MM.1S (cell line): ENCODE results near the gene MAEA.

ENCODE experiments used
- DNase-seq: peaks from one replicate; pipeline ENCODE4 v3.0.0-alpha.2; 2015
- H2AFZ ChIP-seq: fragments of 300-600 bp; sonication (generic); 2 replicates; pipeline ENCODE4 v1.6.0; 2016; ENCODE audit warnings: antibody characterized with exemption, low read length
- H3F3A ChIP-seq: fragments of 300-600 bp; sonication (generic); 2 replicates; pipeline ENCODE4 v1.6.1; 2016; ENCODE audit warnings: mild to moderate bottlenecking, antibody characterized with exemption, low read length, moderate library complexity, mixed read lengths; ENCODE audit not compliant: insufficient read depth
- H3K27ac ChIP-seq: fragments of 300-600 bp; sonication (generic); 2 replicates; pipeline ENCODE4 v1.5.1; 2016; ENCODE audit warnings: mild to moderate bottlenecking, low read length
- H3K27me3 ChIP-seq: fragments of 300-600 bp; sonication (generic); replicated peaks from 2 replicates; pipeline ENCODE4 v1.6.0; 2016; ENCODE audit warnings: low read length; ENCODE audit not compliant: insufficient read depth
- H3K36me3 ChIP-seq: fragments of 300-600 bp; sonication (generic); replicated peaks from 2 replicates; pipeline ENCODE4 v1.6.1; 2016; ENCODE audit warnings: mild to moderate bottlenecking, low read length, mixed read lengths; ENCODE audit not compliant: insufficient read depth
- H3K4me1 ChIP-seq: fragments of 300-600 bp; sonication (generic); 2 replicates; pipeline ENCODE4 v1.6.1; 2016; ENCODE audit warnings: low read length, mixed read lengths
- H3K4me2 ChIP-seq: fragments of 300-600 bp; sonication (generic); 2 replicates; pipeline ENCODE4 v1.6.0; 2016; ENCODE audit warnings: low read depth, low read length
- H3K4me3 ChIP-seq: fragments of 300-600 bp; sonication (generic); 2 replicates; pipeline ENCODE4 v1.5.1; 2016; ENCODE audit warnings: low read length, mixed read lengths
- H3K79me2 ChIP-seq: fragments of 300-600 bp; sonication (generic); 2 replicates; pipeline ENCODE4 v1.6.1; 2016; ENCODE audit warnings: mixed run types, low read length, mixed read lengths
- H3K9ac ChIP-seq: fragments of 300-600 bp; sonication (generic); 2 replicates; pipeline ENCODE4 v1.6.1; 2016; ENCODE audit warnings: low read length, mixed read lengths
- H3K9me2 ChIP-seq: fragments of 300-600 bp; sonication (generic); replicated peaks from 2 replicates; pipeline ENCODE4 v1.6.1; 2016; ENCODE audit warnings: mild to moderate bottlenecking, low read length, mixed read lengths; ENCODE audit not compliant: insufficient read depth
- H3K9me3 ChIP-seq: fragments of 300-600 bp; sonication (generic); replicated peaks from 2 replicates; pipeline ENCODE4 v1.6.1; 2016; ENCODE audit warnings: mild to moderate bottlenecking, low read length, mixed read lengths; ENCODE audit not compliant: insufficient read depth
- H4K20me1 ChIP-seq: fragments of 300-600 bp; sonication (generic); 2 replicates; pipeline ENCODE4 v1.6.1; 2016; ENCODE audit warnings: mild to moderate bottlenecking, low read length, moderate library complexity, mixed read lengths; ENCODE audit not compliant: insufficient read depth
- CTCF ChIP-seq: fragments of 300-600 bp; sonication (generic); IDR thresholded peaks from 2 replicates; pipeline ENCODE4 v1.5.1; 2016; ENCODE audit warnings: antibody characterized with exemption, low read length, mixed read lengths
- EZH2 ChIP-seq: fragments of 300-600 bp; sonication (generic); optimal IDR thresholded peaks from 2 replicates; pipeline ENCODE3; 2017; ENCODE audit warnings: low read depth, mild to moderate bottlenecking, antibody characterized with exemption, low read length, mixed read lengths
- EZH2phosphoT487 ChIP-seq: fragments of 300-600 bp; sonication (generic); IDR thresholded peaks from 2 replicates; pipeline ENCODE4 v1.6.1; 2018; ENCODE audit warnings: antibody characterized with exemption, low read length

MAEA gene

GRCh38 chr4:1293531-1293941 is 3.8 kb downstream of the MAEA start:
- Histone ChIP-seq H3K36me3 (peaks cover 9% of the 10 kb centered on the region), H4K20me1 (no peaks in the 10 kb centered on the region; the same call in 1 of the 2 replicates), H3K9ac (no peak overlapping the region), H3K9me2 (no peaks in the 10 kb centered on the region), H3K27ac (no peak overlapping the region), H3K79me2 (peaks cover 81% of the 10 kb centered on the region), H3K4me1 (peaks cover 12% of the 10 kb centered on the region; the same call in 1 of the 2 replicates), H3K4me3 (no peak overlapping the region), H3K27me3 (no peaks in the 10 kb centered on the region), H3F3A (no peaks in the 10 kb centered on the region), H2AFZ (no peak overlapping the region), H3K4me2 (no peak overlapping the region), H3K9me3 (no peaks in the 10 kb centered on the region)
- TF ChIP-seq EZH2phosphoT487 (no peak), EZH2 (no peak), CTCF (no peak)
- DNase-seq, result no peak

- Histone ChIP-seq H3K79me2 (peaks cover 84% of the 10 kb centered on the region), H3K4me3 (no peak overlapping the region), H3F3A (no peaks in the 10 kb centered on the region), H3K9me2 (no peaks in the 10 kb centered on the region), H3K4me2 (no peak overlapping the region), H3K36me3 (peaks cover 9% of the 10 kb centered on the region), H3K27me3 (no peaks in the 10 kb centered on the region), H3K27ac (no peak overlapping the region), H3K9ac (no peak overlapping the region), H2AFZ (no peak overlapping the region), H3K9me3 (no peaks in the 10 kb centered on the region), H4K20me1 (no peaks in the 10 kb centered on the region; the same call in 1 of the 2 replicates), H3K4me1 (peaks cover 12% of the 10 kb centered on the region; the same call in 1 of the 2 replicates)
- DNase-seq, result no peak
- TF ChIP-seq EZH2phosphoT487 (no peak), EZH2 (no peak), CTCF (no peak)
These were observed 4.3 kb downstream of the MAEA start for GRCh38 chr4:1293991-1294390.

GRCh38 chr4:1294424-1294823 is 4.7 kb downstream of the MAEA start:
- no peak overlapping the region for H3K4me2 ChIP-seq
- no peaks in the 10 kb centered on the region for H3K27me3 ChIP-seq
- no peaks in the 10 kb centered on the region; the same call in 1 of the 2 replicates for H4K20me1 ChIP-seq
- no peaks in the 10 kb centered on the region for H3F3A ChIP-seq
- no peaks in the 10 kb centered on the region for H3K9me3 ChIP-seq
- peaks cover 9% of the 10 kb centered on the region for H3K36me3 ChIP-seq
- H3K9me2 ChIP-seq, result no peaks in the 10 kb centered on the region
- no peak overlapping the region for H2AFZ ChIP-seq
- TF ChIP-seq EZH2, result no peak
- TF ChIP-seq EZH2phosphoT487, result no peak
- H3K4me3 ChIP-seq, result no peak overlapping the region
- no peak overlapping the region for H3K9ac ChIP-seq
- no peak overlapping the region for H3K27ac ChIP-seq
- peaks cover 12% of the 10 kb centered on the region; the same call in 1 of the 2 replicates for H3K4me1 ChIP-seq
- peaks cover 89% of the 10 kb centered on the region for H3K79me2 ChIP-seq
- DNase-seq, result no peak

GRCh38 chr4:1294891-1295290 is 5.2 kb downstream of the MAEA start:
- no peaks in the 10 kb centered on the region; the same call in 1 of the 2 replicates for H4K20me1 ChIP-seq
- no peak overlapping the region for H3K4me3 ChIP-seq
- H3K9me2 ChIP-seq, result no peaks in the 10 kb centered on the region
- no peak for DNase-seq
- peaks cover 91% of the 10 kb centered on the region for H3K79me2 ChIP-seq
- H3K9me3 ChIP-seq, result no peaks in the 10 kb centered on the region
- TF ChIP-seq CTCF (no peak), EZH2phosphoT487 (no peak), EZH2 (no peak)
- no peak overlapping the region for H3K27ac ChIP-seq
- peaks cover 12% of the 10 kb centered on the region; the same call in 1 of the 2 replicates for H3K4me1 ChIP-seq
- H2AFZ ChIP-seq, result no peak overlapping the region
- H3F3A ChIP-seq, result no peaks in the 10 kb centered on the region
- H3K36me3 ChIP-seq, result peaks cover 9% of the 10 kb centered on the region
- no peaks in the 10 kb centered on the region for H3K27me3 ChIP-seq
- H3K9ac ChIP-seq, result no peak overlapping the region
- H3K4me2 ChIP-seq, result no peak overlapping the region
